Measurements from ENCODE around the gene DRAP1. TPM values are rescaled to one million over a fixed set of nuclear protein-coding genes. Genes with fewer than 3 reads are reported as not detected.

Gene DRAP1
- total and polyA plus RNA-seq, 9 of the 15 experiments (the other 6 are each of a cell fraction or from before 2014, with no cell fraction given) = 9.6 to 200 (median 92.9) TPM

- TF ChIP-seq, protein P1, sequence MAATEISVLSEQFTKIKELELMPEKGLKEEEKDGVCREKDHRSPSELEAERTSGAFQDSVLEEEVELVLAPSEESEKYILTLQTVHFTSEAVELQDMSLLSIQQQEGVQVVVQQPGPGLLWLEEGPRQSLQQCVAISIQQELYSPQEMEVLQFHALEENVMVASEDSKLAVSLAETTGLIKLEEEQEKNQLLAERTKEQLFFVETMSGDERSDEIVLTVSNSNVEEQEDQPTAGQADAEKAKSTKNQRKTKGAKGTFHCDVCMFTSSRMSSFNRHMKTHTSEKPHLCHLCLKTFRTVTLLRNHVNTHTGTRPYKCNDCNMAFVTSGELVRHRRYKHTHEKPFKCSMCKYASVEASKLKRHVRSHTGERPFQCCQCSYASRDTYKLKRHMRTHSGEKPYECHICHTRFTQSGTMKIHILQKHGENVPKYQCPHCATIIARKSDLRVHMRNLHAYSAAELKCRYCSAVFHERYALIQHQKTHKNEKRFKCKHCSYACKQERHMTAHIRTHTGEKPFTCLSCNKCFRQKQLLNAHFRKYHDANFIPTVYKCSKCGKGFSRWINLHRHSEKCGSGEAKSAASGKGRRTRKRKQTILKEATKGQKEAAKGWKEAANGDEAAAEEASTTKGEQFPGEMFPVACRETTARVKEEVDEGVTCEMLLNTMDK (IDR thresholded peaks at IDR 0.05; ENCODE audit: borderline replicate concordance, insufficient read depth, low read depth, low read length, poor library complexity, severe bottlenecking) = peak; percentile 62
- TF ChIP-seq SRSF1 (IDR thresholded peaks at IDR 0.05; ENCODE audit: low read depth, low read length) (no peak), ETV6 (IDR thresholded peaks at IDR 0.05; ENCODE audit: borderline replicate concordance in 1 of 2, low read depth in 2 of 2, low read length in 1 of 2) (peak; percentile 52 to 72; a peak in 2 of 4 replicates), ETV6 (CRISPR knock-in tag; IDR thresholded peaks at IDR 0.05; ENCODE audit: borderline replicate concordance) (no peak), PTBP1 (IDR thresholded peaks at IDR 0.05; ENCODE audit: low read depth, low read length) (no peak), ZNF407 (IDR thresholded peaks at IDR 0.05; ENCODE audit: low read depth) (no peak), POLR2H (tag; IDR thresholded peaks at IDR 0.05; ENCODE audit: low read depth) (peak; percentile 62), CHD4 (IDR thresholded peaks at IDR 0.05; ENCODE audit: insufficient read depth, insufficient replicate concordance, low read depth, low read length, poor library complexity, severe bottlenecking) (no peak), ARID2 (IDR thresholded peaks at IDR 0.05) (no peak), NKRF (IDR thresholded peaks at IDR 0.05; ENCODE audit: borderline replicate concordance) (peak; percentile 68; the same call in 1 of the 2 replicates), SREBF1 (IDR thresholded peaks at IDR 0.05; ENCODE audit: borderline replicate concordance, low read depth, low read length) (no peak), FIP1L1 (IDR thresholded peaks at IDR 0.05; ENCODE audit: low read depth, low read length, poor library complexity, severe bottlenecking) (peak; percentile 91)
- TF ChIP-seq, protein P2, sequence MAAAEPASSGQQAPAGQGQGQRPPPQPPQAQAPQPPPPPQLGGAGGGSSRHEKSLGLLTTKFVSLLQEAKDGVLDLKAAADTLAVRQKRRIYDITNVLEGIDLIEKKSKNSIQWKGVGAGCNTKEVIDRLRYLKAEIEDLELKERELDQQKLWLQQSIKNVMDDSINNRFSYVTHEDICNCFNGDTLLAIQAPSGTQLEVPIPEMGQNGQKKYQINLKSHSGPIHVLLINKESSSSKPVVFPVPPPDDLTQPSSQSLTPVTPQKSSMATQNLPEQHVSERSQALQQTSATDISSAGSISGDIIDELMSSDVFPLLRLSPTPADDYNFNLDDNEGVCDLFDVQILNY (CRISPR knock-in tag; IDR thresholded peaks at IDR 0.05) = no peak
These were observed 30.9 kb upstream of the DRAP1 start, which contains the start of gene FIBP (continued) for GRCh38 chr11:65888163-65888814.
